ENCODE results near the gene ARHGEF19. TPM values are rescaled to one million over a fixed set of nuclear protein-coding genes. Genes with fewer than 3 reads are reported as not detected.
"Not testable (repeated sequence)": the region's sequence is repeated elsewhere in the genome, so short reads cannot be mapped to it uniquely, and the experiment has no call there.

The ARHGEF19 gene
- total and polyA plus RNA-seq, 7 donors = 0.99 to 2.4 (median 1.3) TPM

DNA sequence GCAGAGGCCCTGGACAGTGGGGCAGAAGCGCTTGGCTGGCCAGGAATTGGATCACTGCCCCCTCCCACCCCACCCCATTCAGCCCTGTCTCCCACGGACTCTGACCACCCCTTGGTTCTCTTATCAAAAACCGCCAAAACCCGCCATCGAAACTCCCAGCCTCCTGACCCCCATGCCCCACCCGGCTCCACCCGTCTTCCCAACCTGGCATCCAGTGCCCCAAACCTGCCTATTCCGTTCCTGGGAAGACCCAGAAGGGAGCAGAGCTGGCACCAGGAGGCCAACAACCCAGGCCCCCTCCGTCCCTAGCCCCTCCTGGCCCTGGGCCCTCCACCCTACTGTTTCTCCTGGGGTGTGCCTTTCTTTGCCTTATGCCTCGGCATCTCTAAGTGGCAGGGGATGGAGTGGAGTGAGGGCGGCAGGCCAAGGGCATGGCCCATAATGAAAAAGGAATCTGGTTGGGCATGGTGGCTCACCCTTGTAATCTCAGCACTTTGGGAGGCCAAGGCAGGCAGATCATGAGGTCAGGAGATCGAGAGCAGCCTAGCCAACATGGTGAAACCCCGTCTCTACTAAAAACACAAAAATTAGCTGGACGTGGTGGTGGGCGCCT lies 40.1 kb downstream of the ARHGEF19 start:
- Histone ChIP-seq H3K27me3 (ENCODE audit: insufficient read depth in 3 of 3, low read length in 2 of 3) (peaks cover 0 to 36% (median 2%) of the 10 kb centered on the region in 3 donors), H3K27ac (no peak overlapping the region), H3K4me1 (peaks cover 12% of the 10 kb centered on the region), H3K4me3 (no peak overlapping the region), H3K9me3 (no peaks in the 10 kb centered on the region), H3K36me3 (ENCODE audit: insufficient read depth in 1 of 2, low read depth in 1 of 2) (no peaks in the 10 kb centered on the region)
- TF ChIP-seq CTCF (IDR thresholded peaks at IDR 0.05) = no peak
- no peak for DNase-seq
- 75 to 87% (median 84%) methylated on average over 12 to 15 of the region's 15 CpGs for WGBS, 3 donors
- intact Hi-C loops (cut with DNase I) = loop anchor here in 1 of 2 donors (5.0 kb wide), 1 partner anchor 175 kb away; no protein-coding TSS in a partner anchor
- ATAC-seq = no peak

DNA sequence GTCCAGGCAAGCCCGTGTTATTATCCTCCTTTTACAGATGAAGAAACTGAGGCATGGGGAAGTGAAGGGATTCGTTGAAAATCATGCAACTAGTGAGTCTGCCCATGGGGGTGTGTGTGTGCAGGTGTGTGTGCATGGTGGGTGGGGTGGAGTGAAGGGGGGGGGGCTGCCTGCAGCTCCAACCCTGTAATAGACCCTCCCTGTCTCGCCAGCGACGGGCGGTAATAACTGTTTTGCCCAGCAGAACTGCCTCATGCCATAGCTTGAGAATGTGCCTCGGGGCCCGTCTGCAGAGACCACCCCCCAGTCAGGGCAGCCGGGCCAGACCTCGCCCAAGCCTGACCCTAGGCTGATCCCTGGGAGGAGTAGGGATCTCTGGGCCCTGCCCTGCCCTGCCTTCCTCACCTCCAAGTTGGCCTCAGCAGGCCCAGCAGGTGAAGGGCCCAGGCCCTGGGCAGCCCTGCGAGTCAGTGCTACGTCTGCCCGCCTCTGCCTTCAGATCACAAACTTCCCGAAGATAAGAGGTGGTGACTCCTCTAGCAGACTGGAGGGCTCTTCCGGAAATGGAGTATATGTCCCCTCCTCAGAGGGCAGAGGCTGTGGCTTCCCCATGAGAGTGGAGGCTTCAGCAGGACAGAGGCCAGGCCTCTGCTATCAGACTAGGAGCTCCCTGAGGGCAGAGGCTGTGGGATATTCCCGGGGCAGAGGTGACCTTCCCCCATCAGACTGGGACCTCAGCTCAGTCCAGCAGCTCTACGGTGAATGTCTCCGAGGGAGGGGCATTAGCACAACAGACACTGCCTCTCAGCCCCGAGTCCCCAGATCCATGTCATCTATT lies 40.9 kb downstream of the ARHGEF19 start:
- H3K27ac ChIP-seq = no peak overlapping the region
- no peak overlapping the region for H3K4me3 ChIP-seq
- H3K4me1 ChIP-seq = peaks cover 12% of the 10 kb centered on the region
- no peak for TF ChIP-seq CTCF (IDR thresholded peaks at IDR 0.05)
- H3K27me3 ChIP-seq (ENCODE audit: insufficient read depth in 3 of 3, low read length in 2 of 3) = peaks cover 0 to 36% (median 2%) of the 10 kb centered on the region in 3 donors
- H3K36me3 ChIP-seq (ENCODE audit: insufficient read depth in 1 of 2, low read depth in 1 of 2) = no peaks in the 10 kb centered on the region
- WGBS, 3 donors = 84 to 92% (median 86%) methylated on average over 18 to 19 of the region's 19 CpGs
- intact Hi-C loops (cut with DNase I) = loop anchor here in 1 of 2 donors (5.0 kb wide), 1 partner anchor 174 kb away; no protein-coding TSS in a partner anchor
- ATAC-seq (no peak), DNase-seq (no peak)
- no peaks in the 10 kb centered on the region for H3K9me3 ChIP-seq

DNA sequence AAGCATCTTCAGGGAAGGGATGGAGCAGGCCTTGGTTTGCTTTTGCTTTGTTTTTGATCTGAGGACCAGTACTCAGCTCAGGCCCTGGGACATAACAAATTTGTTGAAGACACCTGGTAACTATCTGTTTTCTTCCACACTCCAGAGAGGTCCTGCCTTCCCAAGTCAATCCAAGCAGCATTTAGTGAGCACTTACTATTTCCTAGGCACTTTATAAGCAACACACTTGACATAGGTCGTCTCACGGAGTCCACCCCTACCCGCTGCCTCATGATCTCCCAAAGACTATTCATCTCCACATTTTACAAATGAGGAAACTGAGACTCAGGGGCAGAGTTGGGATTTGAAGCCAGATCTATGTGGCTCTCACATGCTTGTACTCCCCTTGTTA lies 42.2 kb downstream of the ARHGEF19 start:
- Histone ChIP-seq H3K36me3 (ENCODE audit: insufficient read depth in 1 of 2, low read depth in 1 of 2) (no peaks in the 10 kb centered on the region), H3K4me1 (peaks cover 4% of the 10 kb centered on the region), H3K4me3 (no peak overlapping the region), H3K9me3 (no peaks in the 10 kb centered on the region), H3K27me3 (ENCODE audit: insufficient read depth in 3 of 3, low read length in 2 of 3) (peaks cover 0 to 31% (median 2%) of the 10 kb centered on the region in 3 donors), H3K27ac (no peak overlapping the region)
- no peak for TF ChIP-seq CTCF (IDR thresholded peaks at IDR 0.05)
- ATAC-seq (no peak), DNase-seq (no peak)
- intact Hi-C loops (cut with DNase I) = loop anchor here in 1 of 2 donors (5.0 kb wide), 1 partner anchor 173 kb away; no protein-coding TSS in a partner anchor
- 89 to 94% (median 92%) methylated on average over 3 of the region's 3 CpGs for WGBS, 3 donors

DNA sequence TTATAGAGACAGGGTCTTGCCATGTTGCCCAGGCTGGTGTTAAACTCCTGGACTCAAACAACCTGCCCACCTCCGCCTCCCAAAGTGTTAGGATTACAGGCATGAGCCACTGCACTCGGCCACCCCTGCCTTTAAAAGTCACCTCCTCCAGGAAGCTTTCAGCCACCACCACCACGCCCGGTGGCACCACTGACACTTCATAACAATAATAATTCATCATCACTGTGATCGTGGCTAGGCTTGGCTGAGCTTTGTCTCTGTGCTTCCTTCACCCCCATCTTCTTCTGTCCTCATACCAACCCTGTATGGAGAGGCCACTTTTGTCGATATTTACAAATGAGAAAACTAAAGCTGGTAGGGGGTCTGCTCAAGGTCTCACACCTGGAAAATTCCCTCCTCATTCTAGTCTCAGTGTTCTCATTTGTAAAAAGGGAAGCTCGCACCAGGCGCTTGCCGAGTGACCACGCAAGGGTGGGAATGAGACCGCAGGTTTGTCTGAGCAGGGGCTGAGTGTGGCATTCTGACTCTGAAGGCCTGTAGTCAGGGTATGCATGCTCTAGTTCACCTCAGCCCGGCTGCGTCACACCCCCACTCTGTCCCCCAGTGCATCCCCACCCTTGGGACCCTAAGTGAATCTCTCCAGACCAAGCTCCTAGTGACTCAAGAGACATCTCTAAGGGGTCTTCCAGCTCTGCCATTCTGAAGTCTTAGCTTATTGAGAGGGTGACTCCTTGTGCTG lies 43.7 kb downstream of the ARHGEF19 start:
- Histone ChIP-seq H3K27ac (no peak overlapping the region), H3K36me3 (ENCODE audit: insufficient read depth in 1 of 2, low read depth in 1 of 2) (no peaks in the 10 kb centered on the region), H3K9me3 (no peaks in the 10 kb centered on the region), H3K27me3 (ENCODE audit: insufficient read depth in 3 of 3, low read length in 2 of 3) (peaks cover 0 to 31% (median 2%) of the 10 kb centered on the region in 3 donors), H3K4me1 (peaks cover 4% of the 10 kb centered on the region), H3K4me3 (no peak overlapping the region)
- WGBS, 3 donors = 81 to 93% (median 93%) methylated on average over 12 to 13 of the region's 13 CpGs
- intact Hi-C loops (cut with DNase I) = no loop called here
- DNase-seq = no peak
- no peak for TF ChIP-seq CTCF (IDR thresholded peaks at IDR 0.05)
- ATAC-seq = no peak

- Histone ChIP-seq H3K4me3 (peak overlapping the region; percentile 54), H3K27me3 (ENCODE audit: insufficient read depth in 3 of 3, low read length in 2 of 3) (peaks cover 0 to 31% (median 2%) of the 10 kb centered on the region in 3 donors)
- ATAC-seq; intact Hi-C loops (cut with DNase I); H3K27ac ChIP-seq; H3K36me3 ChIP-seq (ENCODE audit: insufficient read depth in 1 of 2, low read depth in 1 of 2); H3K9me3 ChIP-seq; DNase-seq; H3K4me1 ChIP-seq: not testable (repeated sequence)
- WGBS, 3 donors = 70 to 80% (median 76%) methylated on average over 10 of the region's 10 CpGs
Observed at GRCh38 chr1:16168144-16168495, 44.3 kb downstream of the ARHGEF19 start.
